ENCODE data around the gene PHYHIPL.

PHYHIPL gene

DNA sequence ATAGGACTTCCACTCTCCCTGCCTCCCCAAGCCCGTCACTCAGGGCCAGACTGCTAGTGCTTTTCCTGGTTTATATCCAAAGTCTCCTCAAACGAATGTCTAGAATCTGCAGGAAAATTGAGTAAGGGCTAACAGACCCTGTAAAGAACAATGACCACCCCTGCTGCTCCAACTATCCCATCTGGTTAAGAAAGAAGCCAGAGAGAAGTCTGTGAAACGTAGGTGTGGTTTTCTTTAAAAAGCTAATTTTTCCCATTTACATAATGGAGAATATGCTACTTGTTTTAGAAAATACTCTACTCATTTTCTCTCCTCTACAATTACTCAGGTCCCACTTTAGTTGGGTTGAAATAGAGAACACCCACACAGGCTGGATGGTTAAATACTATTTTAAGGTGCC is 113.4 kb downstream of the PHYHIPL start:
- no peak for DNase-seq (ENCODE audit: low read depth in 1 of 2, low spot score in 1 of 2)

DNA sequence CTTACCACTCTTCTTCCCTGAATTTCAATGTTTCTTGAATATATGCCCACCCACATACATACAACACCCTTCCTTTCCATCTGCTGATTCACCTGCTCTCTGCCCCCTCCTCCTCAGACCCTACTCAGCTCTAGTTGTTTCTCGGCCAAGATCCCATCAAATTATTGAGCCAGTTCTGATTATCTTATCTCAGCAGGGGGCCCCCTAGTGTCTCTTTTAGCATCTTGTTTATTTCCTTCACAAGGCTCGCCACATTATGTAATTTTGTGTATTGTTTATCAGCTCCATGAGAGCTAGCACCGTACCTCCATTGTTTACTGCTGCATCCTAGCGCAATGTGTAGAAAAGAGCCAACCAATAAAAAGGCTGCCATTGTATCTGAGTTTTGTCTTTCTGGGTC is 114.0 kb downstream of the PHYHIPL start:
- no peak for DNase-seq (ENCODE audit: low read depth in 1 of 2, low spot score in 1 of 2)
